Psoas muscle (tissue), 8 donors: ENCODE data around the gene DNMT3A. TPM values are rescaled to one million over a fixed set of nuclear protein-coding genes. Genes with fewer than 3 reads are reported as not detected.

Source experiments
- ATAC-seq, 4 donors: fragments of 200-7000 bp; cut with Tn5 transposase; one replicate each; pipeline ENCODE4 v1.9.1; 2020; ENCODE audit warnings: moderate library complexity in 3 of 4, mild to moderate bottlenecking in 2 of 4
- DNase-seq, 2 donors: peaks; one replicate each; pipeline ENCODE4 v3.0.0-alpha.2; 2020
- H3K27ac ChIP-seq: fragments of 200-600 bp; one replicate; pipeline ENCODE4 v1.8.0; 2022
- H3K27me3 ChIP-seq, 3 donors: fragments of 200-600 bp in 1 of 3; one replicate each; pipeline versions ENCODE4 v1.6.1 to v1.8.0; 2013 to 2022; ENCODE audit warnings: low read length in 2 of 3, mild to moderate bottlenecking in 2 of 3, moderate library complexity in 1 of 3; ENCODE audit not compliant: insufficient read depth in 3 of 3
- H3K36me3 ChIP-seq, 2 donors: fragments of 200-600 bp in 1 of 2; one replicate each; pipeline versions ENCODE4 v1.6.1 to v1.8.0; 2013 to 2022; ENCODE audit warnings: low read depth in 1 of 2, mild to moderate bottlenecking in 1 of 2, moderate library complexity in 1 of 2; ENCODE audit not compliant: insufficient read depth in 1 of 2
- H3K4me1 ChIP-seq: fragments of 200-600 bp; one replicate; pipeline ENCODE4 v1.8.0; 2022
- H3K4me3 ChIP-seq: fragments of 200-600 bp; one replicate; pipeline ENCODE4 v1.8.0; 2022; ENCODE audit warnings: mild to moderate bottlenecking
- H3K9me3 ChIP-seq: fragments of 200-600 bp; one replicate; pipeline ENCODE4 v1.8.0; 2022
- CTCF ChIP-seq: fragments of 200-600 bp; IDR thresholded peaks from one replicate; pipeline ENCODE4 v1.8.0; 2022; ENCODE audit warnings: antibody characterized with exemption
- WGBS, 3 donors: extraction: QIAGEN DNeasy Blood & Tissue Kit; methylation state at CpG; one replicate each; pipeline versions ENCODE4 v1.1.6 to v1.1.7; 2013; 5-methylcytosine and 5-hydroxymethylcytosine counted together
- intact Hi-C, 2 donors: fragments of 100-400 bp; cut with DNase I; formaldehyde crosslinking; loops; one replicate each; pipeline versions ENCODE4 v1.11.0 to v1.14.2; 2022
- polyA plus RNA-seq, 3 donors: library from polyadenylated mRNA; stranded (reverse); fragments of 200-250 nt; gene quantifications; one replicate each; pipeline ENCODE4 v1.2.3, GENCODE V29; 2013
- total RNA-seq, 4 donors: library from RNA; stranded (reverse); fragmentation: NEBNext Ultra II Directional in 2 of 4; extraction: Animal tissue kit (Norgen Biotek cat#: 25700) in 2 of 4; gene quantifications; one replicate each; pipeline versions ENCODE4 v1.2.1 to v1.2.4, GENCODE V29; 2021 to 2023
- donor health status: healthy with polysubstance abuse.
- donor health status: DM: no; HTN: no; CAD: no; lungs with moderate emphysema.
- donor health status: Bipolar disorder and iron deficiency.
- donor health status: healthy.
- donor health status: DM: yes; HTN: yes; CAD: no.
- donor health status: DM: no; HTN: no; CAD: no.
- donor health status: DM: no; HTN: no; CAD: no.
- donor health status: DM: yes; HTN: yes; CAD: no.

Gene DNMT3A
- total and polyA plus RNA-seq, 7 donors, result 7.1 to 26.2 (median 20.6) TPM

- H3K4me3 ChIP-seq, result no peak overlapping the region
- intact Hi-C loops, result no loop called here
- no peak for TF ChIP-seq CTCF
- peak overlapping the region; percentile 74 for H3K27ac ChIP-seq
- H3K36me3 ChIP-seq, result no peaks in the 10 kb centered on the region
- 69 to 72% (median 69%) methylated on average over 13 of the region's 13 CpGs for WGBS, 3 donors
- H3K4me1 ChIP-seq, result peaks cover 32% of the 10 kb centered on the region
- ATAC-seq (no peak), DNase-seq (peak in 1 of 2 donors; percentile 44)
- H3K9me3 ChIP-seq, result peaks cover 3% of the 10 kb centered on the region
- no peaks in the 10 kb centered on the region for H3K27me3 ChIP-seq
These were observed 18.6 kb downstream of the DNMT3A start for GRCh38 chr2:25323042-25323514.

GRCh38 chr2:25322312-25322711 lies 19.4 kb downstream of the DNMT3A start:
- TF ChIP-seq CTCF, result no peak
- intact Hi-C loops, result no loop called here
- Histone ChIP-seq H3K9me3 (peaks cover 3% of the 10 kb centered on the region), H3K4me3 (no peak overlapping the region), H3K27ac (no peak overlapping the region), H3K4me1 (peaks cover 29% of the 10 kb centered on the region), H3K36me3 (no peaks in the 10 kb centered on the region), H3K27me3 (no peaks in the 10 kb centered on the region)
- 85 to 87% (median 85%) methylated on average over 9 of the region's 9 CpGs for WGBS, 3 donors
- no peak for ATAC-seq
- peak in 1 of 2 donors; percentile 29 for DNase-seq

- no peaks in the 10 kb centered on the region for H3K36me3 ChIP-seq
- DNase-seq (no peak), ATAC-seq (no peak)
- no peak overlapping the region for H3K27ac ChIP-seq
- H3K4me3 ChIP-seq, result no peak overlapping the region
- peaks cover 44% of the 10 kb centered on the region for H3K4me1 ChIP-seq
- H3K27me3 ChIP-seq, result no peaks in the 10 kb centered on the region
- WGBS, 3 donors, result 45 to 54% (median 49%) methylated on average over 3 of the region's 3 CpGs
- no peak for TF ChIP-seq CTCF
- intact Hi-C loops, result no loop called here
- no peaks in the 10 kb centered on the region for H3K9me3 ChIP-seq
These were observed 21.6 kb downstream of the DNMT3A start for GRCh38 chr2:25320077-25320476.

GRCh38 chr2:25316101-25316500 lies 25.6 kb downstream of the DNMT3A start:
- WGBS, 3 donors, result 45 to 63% (median 47%) methylated on average over 8 of the region's 8 CpGs
- Histone ChIP-seq H3K36me3 (peaks cover 0 to 14% of the 10 kb centered on the region in 2 donors), H3K4me3 (no peak overlapping the region), H3K9me3 (no peaks in the 10 kb centered on the region), H3K27me3 (no peaks in the 10 kb centered on the region), H3K4me1 (peaks cover 57% of the 10 kb centered on the region), H3K27ac (peak overlapping the region; percentile 82)
- TF ChIP-seq CTCF, result no peak
- DNase-seq (peak in 1 of 2 donors; percentile 69), ATAC-seq (peak; percentile 31 to 71 (median 33))
- intact Hi-C loops, result no loop called here

GRCh38 chr2:25315316-25315680 lies 26.4 kb downstream of the DNMT3A start:
- no peak for DNase-seq
- no peaks in the 10 kb centered on the region for H3K9me3 ChIP-seq
- intact Hi-C loops, result no loop called here
- peaks cover 0 to 14% of the 10 kb centered on the region in 2 donors for H3K36me3 ChIP-seq
- ATAC-seq, result peak in 1 of 4 donors; percentile 9
- H3K27ac ChIP-seq, result peak overlapping the region; percentile 82
- H3K27me3 ChIP-seq, result no peaks in the 10 kb centered on the region
- 38 to 46% (median 39%) methylated on average over 11 of the region's 11 CpGs for whole genome bisulfite sequencing, 3 donors
- H3K4me3 ChIP-seq, result no peak overlapping the region
- no peak for TF ChIP-seq CTCF
- peaks cover 63% of the 10 kb centered on the region for H3K4me1 ChIP-seq
